Measurements from ENCODE around the gene FNDC5. TPM values are rescaled to one million over a fixed set of nuclear protein-coding genes. Genes with fewer than 3 reads are reported as not detected.

The FNDC5 gene
- total RNA-seq, 1 donor from 2014 or later: 2.0 TPM

GRCh38 chr1:32887623-32888022, 16.9 kb upstream of the FNDC5 start:
- peaks cover 54% of the 10 kb centered on the region for H3K27me3 Mint-ChIP-seq (ENCODE audit: unreplicated experiment)

GRCh38 chr1:32886828-32887414, 16.2 kb upstream of the FNDC5 start:
- Mint-ChIP-seq H3K27me3 (ENCODE audit: unreplicated experiment) (peaks cover 47% of the 10 kb centered on the region), H3K36me3 (ENCODE audit: unreplicated experiment) (no peaks in the 10 kb centered on the region), H3K9me3 (ENCODE audit: unreplicated experiment) (no peaks in the 10 kb centered on the region), H3K27ac (ENCODE audit: unreplicated experiment) (no peak overlapping the region), H3K4me3 (ENCODE audit: unreplicated experiment) (no peak overlapping the region), H3K4me1 (ENCODE audit: unreplicated experiment) (peaks cover 6% of the 10 kb centered on the region)
- DNase-seq (ENCODE audit: extremely low spot score, unreplicated experiment): no peak
- no peak for TF ChIP-seq CTCF (IDR thresholded peaks at IDR 0.05)

More at GRCh38 chr1:32887623-32888022, 16.9 kb upstream of the FNDC5 start:
- no peak for TF ChIP-seq CTCF (IDR thresholded peaks at IDR 0.05)
- Mint-ChIP-seq H3K4me3 (ENCODE audit: unreplicated experiment) (no peak overlapping the region), H3K4me1 (ENCODE audit: unreplicated experiment) (peaks cover 11% of the 10 kb centered on the region), H3K27ac (ENCODE audit: unreplicated experiment) (no peak overlapping the region), H3K9me3 (ENCODE audit: unreplicated experiment) (no peaks in the 10 kb centered on the region), H3K36me3 (ENCODE audit: unreplicated experiment) (no peaks in the 10 kb centered on the region)
- no peak for DNase-seq (ENCODE audit: extremely low spot score, unreplicated experiment)

GRCh38 chr1:32886004-32886827, 15.5 kb upstream of the FNDC5 start, which contains the start of gene HPCA:
TSS of gene HPCA (plus strand) at chr1:32886491. CDS start at chr1:32888899, 2,408 bp downstream.
- DNase-seq (ENCODE audit: extremely low spot score, unreplicated experiment): peak; percentile 93
- Mint-ChIP-seq H3K36me3 (ENCODE audit: unreplicated experiment) (no peaks in the 10 kb centered on the region), H3K4me3 (ENCODE audit: unreplicated experiment) (peak within 1 kb of the TSS; percentile 53), H3K27me3 (ENCODE audit: unreplicated experiment) (peaks cover 44% of the 10 kb centered on the region), H3K9me3 (ENCODE audit: unreplicated experiment) (no peaks in the 10 kb centered on the region), H3K27ac (ENCODE audit: unreplicated experiment) (no peak within 1 kb of the TSS), H3K4me1 (ENCODE audit: unreplicated experiment) (peaks cover 6% of the 10 kb centered on the region)
- peak; percentile 75 for TF ChIP-seq CTCF (IDR thresholded peaks at IDR 0.05)

- H3K9me3 Mint-ChIP-seq (ENCODE audit: unreplicated experiment): no peaks in the 10 kb centered on the region
- no peak overlapping the region for H3K27ac Mint-ChIP-seq (ENCODE audit: unreplicated experiment)
- no peak for TF ChIP-seq CTCF (IDR thresholded peaks at IDR 0.05)
- peak overlapping the region; percentile 53 for H3K4me3 Mint-ChIP-seq (ENCODE audit: unreplicated experiment)
- peaks cover 6% of the 10 kb centered on the region for H3K4me1 Mint-ChIP-seq (ENCODE audit: unreplicated experiment)
- DNase-seq (ENCODE audit: extremely low spot score, unreplicated experiment): no peak
- no peaks in the 10 kb centered on the region for H3K36me3 Mint-ChIP-seq (ENCODE audit: unreplicated experiment)
- peaks cover 39% of the 10 kb centered on the region for H3K27me3 Mint-ChIP-seq (ENCODE audit: unreplicated experiment)
These were observed 14.9 kb upstream of the FNDC5 start for GRCh38 chr1:32885676-32886003.

GRCh38 chr1:32884726-32885125, 14.0 kb upstream of the FNDC5 start:
- Mint-ChIP-seq H3K9me3 (ENCODE audit: unreplicated experiment) (no peaks in the 10 kb centered on the region), H3K4me1 (ENCODE audit: unreplicated experiment) (peaks cover 6% of the 10 kb centered on the region), H3K27ac (ENCODE audit: unreplicated experiment) (no peak overlapping the region), H3K36me3 (ENCODE audit: unreplicated experiment) (no peaks in the 10 kb centered on the region), H3K4me3 (ENCODE audit: unreplicated experiment) (no peak overlapping the region), H3K27me3 (ENCODE audit: unreplicated experiment) (peaks cover 30% of the 10 kb centered on the region)
- no peak for TF ChIP-seq CTCF (IDR thresholded peaks at IDR 0.05)
- DNase-seq (ENCODE audit: extremely low spot score, unreplicated experiment): no peak

Data from osteocyte (in vitro differentiated cells).